ENCODE measurements around the gene ARHGAP27. TPM values are rescaled to one million over a fixed set of nuclear protein-coding genes. Genes with fewer than 3 reads are reported as not detected.

Gene ARHGAP27
- total and polyA plus RNA-seq, 9 of the 15 experiments (the other 6 are each of a cell fraction or from before 2014, with no cell fraction given), result 0.04 to 4.6 (median 2.1) TPM

- no peak for TF ChIP-seq U2AF1 (optimal IDR thresholded peaks at IDR 0.05; ENCODE audit: low read depth, low read length)
- no peak for TF ChIP-seq ZNF589 (CRISPR knock-in tag; IDR thresholded peaks at IDR 0.05; ENCODE audit: low read depth)
- TF ChIP-seq MAZ (CRISPR knock-in tag; conservative IDR thresholded peaks at IDR 0.05 in 1 of 2, IDR thresholded peaks at IDR 0.05 in 1 of 2), result 0 out of 4 replicates have a peak, but pooled peaks of 1 of the 2 experiments have one; percentile 28
- TF ChIP-seq SRSF1 (IDR thresholded peaks at IDR 0.05; ENCODE audit: low read depth, low read length), result no peak
- no peak for TF ChIP-seq SREBF2 (CRISPR knock-in tag; IDR thresholded peaks at IDR 0.05)
- TF ChIP-seq KDM5B (IDR thresholded peaks at IDR 0.05; ENCODE audit: insufficient replicate concordance, low read depth, low read length), result no peak
- no peak for TF ChIP-seq HEY1 (CRISPR knock-in tag; IDR thresholded peaks at IDR 0.05; ENCODE audit: borderline replicate concordance)
- TF ChIP-seq ZFP36 (IDR thresholded peaks at IDR 0.05; ENCODE audit: low read depth, low read length, partially characterized antibody), result no peak
- peak in 1 of 2 experiments; percentile 85; a peak in 1 of 3 replicates for TF ChIP-seq CBX3 (IDR thresholded peaks at IDR 0.05; ENCODE audit: borderline replicate concordance in 1 of 2, low read length in 2 of 2)
- TF ChIP-seq SIRT6 (IDR thresholded peaks at IDR 0.05; ENCODE audit: low read depth, low read length), result no peak
- TF ChIP-seq CLOCK (CRISPR knock-in tag; IDR thresholded peaks at IDR 0.05; ENCODE audit: borderline replicate concordance), result no peak
- TF ChIP-seq NELFE (IDR thresholded peaks at IDR 0.05; ENCODE audit: insufficient read depth, insufficient read length), result no peak
- TF ChIP-seq SP1 (CRISPR knock-in tag; IDR thresholded peaks at IDR 0.05), result no peak
- TF ChIP-seq ZFX (CRISPR knock-in tag; IDR thresholded peaks at IDR 0.05), result no peak
- no peak for TF ChIP-seq FUS (optimal IDR thresholded peaks at IDR 0.05; ENCODE audit: low read depth, low read length)
- no peak for TF ChIP-seq ZFPM2 (CRISPR knock-in tag; IDR thresholded peaks at IDR 0.05)
- TF ChIP-seq ZNF12 (CRISPR knock-in tag; IDR thresholded peaks at IDR 0.05), result no peak
- TF ChIP-seq CBFA2T3 (IDR thresholded peaks at IDR 0.05), result peak; percentile 90
- 0 out of 4 replicates have a peak, but pooled peaks of 1 of the 2 experiments have one; percentile 38 for TF ChIP-seq UBTF (IDR thresholded peaks at IDR 0.05; ENCODE audit: borderline replicate concordance in 1 of 2, low read depth in 2 of 2, low read length in 2 of 2)
- no peak for TF ChIP-seq PTRF (tag; IDR thresholded peaks at IDR 0.05)
- TF ChIP-seq PHB (CRISPR knock-in tag; IDR thresholded peaks at IDR 0.05), result no peak
- peak; percentile 33; the same call in 1 of the 2 replicates for TF ChIP-seq TRIM28 (IDR thresholded peaks at IDR 0.05)
- TF ChIP-seq ZNF76 (CRISPR knock-in tag; IDR thresholded peaks at IDR 0.05; ENCODE audit: borderline replicate concordance), result no peak
- no peak for TF ChIP-seq ZNF79 (CRISPR knock-in tag; IDR thresholded peaks at IDR 0.05; ENCODE audit: low read depth)
Measured at GRCh38 chr17:45394913-45395568, 37.6 kb downstream of the ARHGAP27 start (continued).
